ENCODE measurements around the gene RIMS1. TPM values are rescaled to one million over a fixed set of nuclear protein-coding genes. Genes with fewer than 3 reads are reported as not detected.

RIMS1 gene
- total and polyA plus RNA-seq, 2 donors (not counting 1 experiment from before 2014, with no cell fraction given): not detected

DNA sequence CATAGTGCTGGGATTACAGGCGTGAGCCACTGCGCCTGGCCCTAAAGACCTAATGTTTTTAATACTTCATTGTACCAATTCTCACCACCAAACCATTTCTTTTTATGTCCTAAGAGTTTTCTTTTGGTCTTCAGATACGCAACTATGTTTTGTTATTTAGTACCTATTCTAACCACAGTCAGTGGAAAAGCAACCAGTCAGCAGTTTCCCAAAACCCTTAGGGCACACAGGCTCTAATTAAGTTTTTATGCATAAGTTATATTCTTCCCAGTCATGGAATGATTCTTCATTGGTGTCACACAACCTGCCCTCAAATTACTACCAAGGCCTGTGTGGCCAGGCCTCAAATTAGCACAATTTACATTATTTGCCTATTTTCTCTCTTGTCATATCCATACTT is 487.8 kb downstream of the RIMS1 start:
- WGBS (ENCODE audit: insufficient coverage): 100% methylated on average over 1 of the region's 3 CpGs
- H3K9me3 ChIP-seq (ENCODE audit: control extremely low read depth in 1 of 3, control insufficient read depth in 2 of 3, insufficient read depth in 1 of 3, low read length in 2 of 3): no peaks in the 10 kb centered on the region
- POLR2A ChIA-PET: no interaction called here
- TF ChIP-seq EZH2 (IDR thresholded peaks at IDR 0.05; ENCODE audit: borderline replicate concordance, insufficient read depth, low read depth, low read length, poor library complexity, severe bottlenecking): no peak
- TF ChIP-seq, protein P1, sequence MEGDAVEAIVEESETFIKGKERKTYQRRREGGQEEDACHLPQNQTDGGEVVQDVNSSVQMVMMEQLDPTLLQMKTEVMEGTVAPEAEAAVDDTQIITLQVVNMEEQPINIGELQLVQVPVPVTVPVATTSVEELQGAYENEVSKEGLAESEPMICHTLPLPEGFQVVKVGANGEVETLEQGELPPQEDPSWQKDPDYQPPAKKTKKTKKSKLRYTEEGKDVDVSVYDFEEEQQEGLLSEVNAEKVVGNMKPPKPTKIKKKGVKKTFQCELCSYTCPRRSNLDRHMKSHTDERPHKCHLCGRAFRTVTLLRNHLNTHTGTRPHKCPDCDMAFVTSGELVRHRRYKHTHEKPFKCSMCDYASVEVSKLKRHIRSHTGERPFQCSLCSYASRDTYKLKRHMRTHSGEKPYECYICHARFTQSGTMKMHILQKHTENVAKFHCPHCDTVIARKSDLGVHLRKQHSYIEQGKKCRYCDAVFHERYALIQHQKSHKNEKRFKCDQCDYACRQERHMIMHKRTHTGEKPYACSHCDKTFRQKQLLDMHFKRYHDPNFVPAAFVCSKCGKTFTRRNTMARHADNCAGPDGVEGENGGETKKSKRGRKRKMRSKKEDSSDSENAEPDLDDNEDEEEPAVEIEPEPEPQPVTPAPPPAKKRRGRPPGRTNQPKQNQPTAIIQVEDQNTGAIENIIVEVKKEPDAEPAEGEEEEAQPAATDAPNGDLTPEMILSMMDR (IDR thresholded peaks at IDR 0.05): no peak
- no peaks in the 10 kb centered on the region for H3K9me3 Mint-ChIP-seq (ENCODE audit: insufficient read depth)
- H3K27me3 ChIP-seq (replicated peaks in 1 of 4; ENCODE audit: control extremely low read depth in 1 of 4, control insufficient read depth in 3 of 4, insufficient read depth in 4 of 4, low read length in 3 of 4): no peaks in the 10 kb centered on the region
- no peaks in the 10 kb centered on the region for H3K27me3 Mint-ChIP-seq
- CTCF ChIA-PET: no interaction called here
- H4K20me1 ChIP-seq (ENCODE audit: control insufficient read depth, insufficient read depth, low read length, poor library complexity, severe bottlenecking): no peaks in the 10 kb centered on the region
- no peaks in the 10 kb centered on the region for H3K36me3 ChIP-seq (replicated peaks in 1 of 2; ENCODE audit: control extremely low read depth in 1 of 2, control insufficient read depth in 1 of 2, extremely low read depth in 1 of 2, insufficient read depth in 2 of 2, low read length in 1 of 2)
- H3K4me2 ChIP-seq (replicated peaks; ENCODE audit: low read depth, low read length, poor library complexity, severe bottlenecking): no peak overlapping the region
- no peak overlapping the region for H3K4me3 ChIP-seq (ENCODE audit: control extremely low read depth in 1 of 5, extremely low read depth in 1 of 5, insufficient read depth in 1 of 5, low read depth in 2 of 5, low read length in 4 of 5)
- no peak overlapping the region for H3K27ac Mint-ChIP-seq
- H3K4me3 Mint-ChIP-seq: no peak overlapping the region
- intact Hi-C loops (cut with micrococcal nuclease): no loop called here
- no peak overlapping the region for H2AFZ ChIP-seq (ENCODE audit: insufficient read depth, low read depth, low read length, poor library complexity, severe bottlenecking)
- peaks cover 3 to 5% of the 10 kb centered on the region in 2 donors for H3K4me1 ChIP-seq (ENCODE audit: control insufficient read depth in 2 of 2, insufficient read depth in 2 of 2, low read length in 2 of 2)
- DNase-seq (no peak), ATAC-seq (ENCODE audit: low read depth) (no peak)
- no peaks in the 10 kb centered on the region for H3K79me2 ChIP-seq (ENCODE audit: control insufficient read depth, insufficient read depth, low read length)
- no peak overlapping the region for H3K9ac ChIP-seq (ENCODE audit: low read length)
- no peak overlapping the region for H3K27ac ChIP-seq (ENCODE audit: low read length in 2 of 2)
- H3K4me1 Mint-ChIP-seq: peaks cover 21% of the 10 kb centered on the region

DNA sequence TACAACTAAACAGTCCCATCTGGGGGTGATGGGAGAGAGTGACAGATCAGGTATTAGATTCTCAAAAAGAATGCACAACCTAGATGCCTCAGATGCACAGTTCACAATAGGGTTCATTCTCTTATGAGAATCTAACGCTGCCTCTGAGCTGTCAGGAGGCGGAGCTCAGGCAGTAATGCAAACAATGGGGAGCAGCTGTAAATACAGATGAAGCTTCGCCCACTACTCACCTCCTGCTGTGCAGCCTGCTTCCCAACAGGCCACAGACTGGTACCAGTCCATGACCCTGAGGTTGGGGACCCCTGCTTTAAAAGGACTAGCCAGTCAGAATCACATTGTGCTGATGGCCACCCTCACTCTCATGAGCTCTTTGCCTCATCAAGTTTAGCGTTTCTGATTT is 488.5 kb downstream of the RIMS1 start:
- Histone ChIP-seq H3K4me1 (ENCODE audit: control insufficient read depth in 2 of 2, insufficient read depth in 2 of 2, low read length in 2 of 2) (peaks cover 3 to 5% of the 10 kb centered on the region in 2 donors), H3K27ac (ENCODE audit: low read length in 2 of 2) (no peak overlapping the region), H3K9me3 (ENCODE audit: control extremely low read depth in 1 of 3, control insufficient read depth in 2 of 3, insufficient read depth in 1 of 3, low read length in 2 of 3) (no peaks in the 10 kb centered on the region), H4K20me1 (ENCODE audit: control insufficient read depth, insufficient read depth, low read length, poor library complexity, severe bottlenecking) (no peaks in the 10 kb centered on the region), H3K36me3 (replicated peaks in 1 of 2; ENCODE audit: control extremely low read depth in 1 of 2, control insufficient read depth in 1 of 2, extremely low read depth in 1 of 2, insufficient read depth in 2 of 2, low read length in 1 of 2) (no peaks in the 10 kb centered on the region), H3K4me2 (replicated peaks; ENCODE audit: low read depth, low read length, poor library complexity, severe bottlenecking) (no peak overlapping the region), H3K79me2 (ENCODE audit: control insufficient read depth, insufficient read depth, low read length) (no peaks in the 10 kb centered on the region), H3K4me3 (ENCODE audit: control extremely low read depth in 1 of 5, extremely low read depth in 1 of 5, insufficient read depth in 1 of 5, low read depth in 2 of 5, low read length in 4 of 5) (no peak overlapping the region), H3K27me3 (replicated peaks in 1 of 4; ENCODE audit: control extremely low read depth in 1 of 4, control insufficient read depth in 3 of 4, insufficient read depth in 4 of 4, low read length in 3 of 4) (no peaks in the 10 kb centered on the region), H3K9ac (ENCODE audit: low read length) (no peak overlapping the region), H2AFZ (ENCODE audit: insufficient read depth, low read depth, low read length, poor library complexity, severe bottlenecking) (no peak overlapping the region)
- 100% methylated on average over 3 of the region's 4 CpGs for WGBS (ENCODE audit: insufficient coverage)
- no peak overlapping the region for H3K4me3 Mint-ChIP-seq
- TF ChIP-seq, protein P1 (IDR thresholded peaks at IDR 0.05): no peak
- no peak for TF ChIP-seq EZH2 (IDR thresholded peaks at IDR 0.05; ENCODE audit: borderline replicate concordance, insufficient read depth, low read depth, low read length, poor library complexity, severe bottlenecking)
- H3K9me3 Mint-ChIP-seq (ENCODE audit: insufficient read depth): no peaks in the 10 kb centered on the region
- no peaks in the 10 kb centered on the region for H3K27me3 Mint-ChIP-seq
- ATAC-seq (ENCODE audit: low read depth): no peak
- no peak overlapping the region for H3K27ac Mint-ChIP-seq
- POLR2A ChIA-PET: no interaction called here
- CTCF ChIA-PET: no interaction called here
- no peak for DNase-seq
- intact Hi-C loops (cut with micrococcal nuclease): no loop called here
- peaks cover 15% of the 10 kb centered on the region for H3K4me1 Mint-ChIP-seq

Measured in B cell (primary cell).